Cardiac septum (tissue), 1 donor: ENCODE results near the gene DNAL4. TPM values are rescaled to one million over a fixed set of nuclear protein-coding genes. Genes with fewer than 3 reads are reported as not detected.

Experiments
- DNase-seq: peaks from one replicate; pipeline ENCODE4 v3.0.0-alpha.2; 2020; ENCODE audit warnings: low spot score
- intact Hi-C: fragments of 100-400 bp; cut with DNase I; formaldehyde crosslinking; loops from one replicate; pipeline ENCODE4 v1.14.0; 2022
- total RNA-seq: library from RNA; stranded (reverse); fragmentation: NEBNext Ultra II Directional; extraction: Animal tissue kit (Norgen Biotek cat#: 25700); gene quantifications from one replicate; pipeline ENCODE4 v1.2.1, GENCODE V29; 2021
- donor health status: DM: no; HTN: no; CAD: no.

The DNAL4 gene
- total RNA-seq, 1 donor from 2014 or later: 8.1 TPM

DNA sequence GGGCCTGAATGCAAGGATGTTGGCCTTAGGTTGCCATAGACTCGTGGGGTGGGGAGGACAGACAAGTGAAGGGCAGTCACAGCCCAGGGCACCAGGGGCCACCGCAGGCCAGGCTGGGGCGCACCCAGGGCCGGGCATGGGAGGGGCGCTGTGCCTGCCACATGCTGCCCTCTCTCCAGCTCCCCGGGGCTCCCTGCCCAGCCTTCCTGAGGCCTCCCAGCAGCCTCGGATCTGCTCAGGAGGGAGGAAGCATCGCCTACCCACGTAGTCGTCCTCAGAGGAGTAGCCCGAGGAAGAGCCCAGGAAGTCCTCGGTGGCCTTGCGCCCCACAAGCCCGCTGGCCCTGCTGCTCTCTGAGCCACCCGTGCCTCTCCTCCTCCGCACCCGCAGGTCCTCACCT, 43.3 kb downstream of the DNAL4 start:
- no peak for DNase-seq
- intact Hi-C loops: no loop called here

- no peak for DNase-seq
- intact Hi-C loops: no loop called here
Measured at GRCh38 chr22:38750104-38750503, 43.8 kb downstream of the DNAL4 start.

DNA sequence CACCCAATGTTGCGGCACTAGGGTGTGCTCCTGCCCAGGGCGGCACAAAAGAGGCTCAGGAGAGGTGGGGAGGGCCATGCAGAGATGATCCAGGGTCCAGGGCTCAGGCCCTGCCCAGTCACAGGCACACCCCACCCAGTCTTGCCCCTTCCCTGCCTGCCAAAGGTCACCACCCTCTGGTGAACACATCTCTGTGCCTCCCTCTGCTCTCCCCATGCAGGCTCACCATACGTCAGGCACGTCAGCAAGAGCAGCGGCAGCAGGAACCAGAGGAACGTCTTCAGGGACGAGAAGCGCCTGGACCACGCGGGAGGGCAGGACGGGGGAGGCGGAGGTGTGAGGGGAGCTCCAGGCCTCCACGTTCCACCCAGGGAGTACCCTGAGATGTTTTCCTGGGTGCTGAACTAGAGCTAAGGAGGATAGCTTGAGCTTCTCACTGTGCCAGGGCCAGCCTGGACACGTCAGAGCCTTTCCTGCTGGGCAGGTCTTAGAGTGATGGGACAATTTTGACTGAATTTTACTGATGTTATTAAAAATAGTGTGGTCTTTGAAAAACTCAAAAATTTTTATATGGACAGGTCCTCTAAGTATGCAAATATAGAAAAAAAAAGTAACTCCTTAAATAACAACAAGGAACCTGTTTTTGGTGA, 45.3 kb downstream of the DNAL4 start:
- intact Hi-C loops: no loop called here
- no peak for DNase-seq

GRCh38 chr22:38745676-38746460, 48.1 kb downstream of the DNAL4 start:
- intact Hi-C loops: no loop called here
- DNase-seq: no peak

- intact Hi-C loops: no loop called here
- DNase-seq: no peak
Measured at GRCh38 chr22:38744981-38745380, 49.0 kb downstream of the DNAL4 start.

- intact Hi-C loops: no loop called here
- DNase-seq: no peak
Measured at GRCh38 chr22:38742176-38742942, 51.6 kb downstream of the DNAL4 start.

DNA sequence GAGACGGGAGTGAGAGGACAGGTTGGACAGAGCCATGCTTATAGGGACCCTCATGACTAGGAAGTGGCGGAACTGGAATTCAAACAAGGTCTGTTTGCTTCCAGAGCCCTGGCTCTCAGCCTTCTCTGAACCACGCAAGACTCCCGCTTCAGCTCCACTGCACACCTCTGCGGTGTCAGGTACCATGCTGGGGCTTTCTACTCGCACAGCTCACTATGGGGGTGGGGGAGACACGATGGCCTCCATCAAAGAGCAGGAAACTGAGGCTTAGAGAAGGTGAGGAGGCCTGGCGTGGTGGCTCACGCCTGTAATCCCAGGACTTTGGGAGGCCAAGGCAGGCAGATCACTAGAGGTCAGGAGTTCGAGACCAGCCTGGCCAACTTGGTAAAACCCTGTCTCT, 52.4 kb downstream of the DNAL4 start:
- DNase-seq: no peak
- intact Hi-C loops: no loop called here

GRCh38 chr22:38741166-38741565, 52.8 kb downstream of the DNAL4 start:
- intact Hi-C loops: no loop called here
- DNase-seq: no peak

GRCh38 chr22:38740754-38741153, 53.2 kb downstream of the DNAL4 start:
- DNase-seq: no peak
- intact Hi-C loops: no loop called here

DNA sequence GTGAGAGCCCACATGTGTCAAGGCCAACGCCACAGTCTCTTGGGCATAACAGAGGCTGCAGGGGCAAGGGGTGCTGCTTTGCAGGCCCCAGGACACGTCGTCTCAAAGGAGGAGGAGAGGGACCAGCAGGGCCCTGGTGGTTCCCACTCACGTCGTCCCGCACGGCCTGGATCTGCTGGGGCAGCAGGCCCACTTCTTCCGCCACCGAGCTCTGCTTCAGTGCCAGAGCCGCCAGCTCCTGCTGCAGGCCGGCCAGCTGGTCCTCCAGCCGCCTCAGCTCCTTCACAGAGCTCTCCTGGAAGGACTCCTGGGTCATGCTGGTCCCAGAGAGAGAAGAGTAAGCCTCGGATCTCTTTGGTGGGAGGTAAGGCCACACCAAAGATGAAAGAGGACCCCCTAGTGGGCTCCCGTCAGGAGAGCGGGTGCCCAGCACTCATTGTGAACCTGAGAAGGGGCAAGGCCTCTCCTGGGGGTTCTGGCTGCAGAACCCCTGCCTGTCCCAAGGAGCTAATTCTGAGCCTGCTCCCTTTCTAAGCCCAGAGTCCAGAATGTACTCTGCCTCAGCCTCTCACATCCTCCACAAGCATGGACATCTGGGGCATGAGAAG, 53.7 kb downstream of the DNAL4 start:
- intact Hi-C loops: no loop called here
- no peak for DNase-seq

DNA sequence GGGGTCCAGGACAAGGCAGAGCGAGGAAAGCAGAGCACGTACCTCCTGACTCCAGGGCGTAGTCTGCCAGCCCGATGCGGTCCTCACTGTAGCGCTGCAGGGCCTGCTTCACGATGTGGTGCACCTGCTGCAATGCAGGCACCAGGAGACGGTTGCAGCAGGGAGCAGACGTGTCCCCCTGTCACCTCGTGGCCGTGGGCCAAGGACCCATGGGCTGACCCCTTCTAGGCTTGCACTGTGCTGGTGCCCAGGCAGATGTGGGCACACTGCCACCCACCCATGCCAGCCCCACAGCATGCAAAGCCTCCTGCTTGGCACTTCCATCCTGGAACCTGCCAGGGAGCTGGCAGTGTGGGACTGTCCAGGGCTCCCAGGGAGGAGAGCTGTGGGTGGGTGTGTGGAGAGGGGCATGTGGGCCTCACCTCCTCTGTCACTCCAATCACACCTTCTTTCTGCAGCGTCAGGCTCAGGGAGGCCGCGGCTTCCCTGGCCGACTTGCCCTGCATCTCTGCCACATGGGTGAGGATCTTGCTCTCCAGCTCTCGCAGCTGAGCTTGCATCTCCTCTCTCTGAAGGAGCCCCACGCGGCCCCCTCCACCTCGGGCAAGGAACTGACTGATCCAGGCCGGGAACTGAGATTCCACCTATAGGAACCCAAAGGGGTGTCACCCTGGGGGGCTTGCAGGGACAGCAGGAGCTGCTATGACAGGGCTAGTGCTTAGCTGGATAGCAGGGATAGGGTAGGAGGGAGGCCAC, 54.5 kb downstream of the DNAL4 start:
- DNase-seq: no peak
- intact Hi-C loops: no loop called here

DNA sequence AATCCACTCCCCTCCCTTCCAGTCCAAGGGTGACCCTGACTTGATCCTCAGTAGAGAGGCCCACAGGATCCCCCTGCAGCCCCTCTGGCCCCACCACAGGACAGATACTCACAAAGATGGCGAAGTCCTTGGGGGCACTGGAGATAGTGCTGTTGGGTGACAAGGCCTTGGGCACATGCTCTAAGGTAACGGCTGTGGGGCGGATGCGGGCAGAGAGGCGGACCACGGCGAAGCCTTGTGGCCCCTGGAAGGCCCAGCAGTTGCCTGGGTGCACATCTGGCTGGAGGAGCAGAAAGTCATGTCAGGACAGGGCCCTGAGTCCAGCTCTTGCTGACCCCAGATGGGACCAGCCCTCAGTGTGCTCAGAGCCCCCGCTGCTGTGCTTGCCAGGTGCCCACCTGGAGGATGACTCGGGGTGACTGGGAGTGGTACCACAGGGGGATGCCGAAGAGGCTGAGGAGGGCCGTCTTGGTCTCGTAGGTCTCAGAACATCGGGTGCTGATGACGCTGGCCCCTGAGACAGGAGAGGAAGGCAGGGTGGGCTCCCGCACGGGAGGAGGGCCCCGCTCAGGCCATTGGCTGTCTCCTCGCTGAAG, 55.4 kb downstream of the DNAL4 start:
- DNase-seq: no peak
- intact Hi-C loops: no loop called here

DNA sequence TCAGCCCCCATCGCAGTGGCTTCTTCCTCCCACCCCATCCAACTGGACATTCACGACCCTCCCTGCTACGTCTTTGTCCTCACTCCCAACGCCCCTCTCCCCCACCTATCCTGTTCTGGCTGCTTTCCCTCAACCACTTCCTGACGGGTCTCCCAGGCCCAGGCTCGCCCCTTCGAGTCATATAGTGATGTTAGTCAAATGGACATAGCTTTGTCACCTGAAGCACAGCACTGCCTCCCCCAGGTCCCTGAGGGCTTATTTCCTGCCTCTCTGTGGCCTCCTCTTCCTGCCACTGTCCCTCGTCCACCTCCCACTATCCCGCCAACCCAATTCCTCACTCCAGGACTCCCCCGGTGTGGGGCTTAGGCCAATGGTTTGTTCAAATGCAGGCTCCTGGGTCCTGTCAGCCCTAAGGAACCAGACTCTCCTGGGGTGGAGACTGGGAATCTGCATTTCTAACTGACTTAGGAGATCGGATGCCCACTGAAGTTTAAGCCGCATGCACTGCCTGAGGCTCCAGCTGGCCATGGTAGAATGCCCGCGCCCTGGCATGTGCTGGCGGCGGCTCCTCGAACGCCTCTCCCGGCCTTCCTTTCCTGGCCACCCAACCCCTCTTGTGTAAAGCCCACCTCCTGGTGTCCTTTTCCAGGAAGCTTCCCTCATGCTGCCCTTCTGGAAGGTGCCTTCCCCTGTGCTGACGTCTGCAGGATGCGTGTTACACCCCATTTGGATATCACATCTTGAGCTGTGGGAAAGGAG, 56.5 kb downstream of the DNAL4 start:
- intact Hi-C loops: no loop called here
- no peak for DNase-seq

DNA sequence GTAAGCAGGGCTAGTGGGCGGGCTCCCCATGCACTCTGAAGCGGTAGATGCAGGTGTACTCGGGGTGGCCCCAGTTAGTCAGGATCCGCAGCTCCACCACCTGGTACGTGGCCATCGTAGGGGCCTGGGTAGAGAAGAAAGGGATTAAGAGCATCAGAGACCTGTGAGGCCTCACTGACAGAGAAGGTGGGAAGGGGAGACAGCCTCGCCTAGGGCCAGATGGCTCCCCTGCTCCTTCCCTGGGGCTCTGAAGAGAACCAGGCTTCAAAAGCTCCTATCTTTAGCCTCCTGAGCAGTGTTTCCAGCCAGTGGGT, 57.7 kb downstream of the DNAL4 start:
- intact Hi-C loops: no loop called here
- no peak for DNase-seq

GRCh38 chr22:38735465-38736256, 58.3 kb downstream of the DNAL4 start:
- intact Hi-C loops: no loop called here
- no peak for DNase-seq

DNA sequence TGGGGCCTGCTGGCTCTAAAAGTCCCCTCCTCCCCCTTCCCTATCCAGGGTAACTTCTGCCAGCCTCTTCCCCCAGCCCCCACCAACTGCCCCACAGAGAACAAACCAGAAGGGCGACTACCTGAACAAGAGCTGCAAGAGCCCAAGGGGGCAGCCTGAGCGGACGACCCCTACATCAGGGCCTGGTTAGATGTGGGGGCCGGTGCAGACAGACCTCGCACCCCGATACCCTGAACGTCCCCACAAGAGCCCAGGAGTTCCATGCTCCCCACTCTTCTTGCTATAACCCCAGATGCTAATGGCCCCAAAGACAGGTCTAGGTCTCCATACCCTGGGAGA, 58.8 kb downstream of the DNAL4 start:
- DNase-seq: no peak
- intact Hi-C loops: no loop called here

DNA sequence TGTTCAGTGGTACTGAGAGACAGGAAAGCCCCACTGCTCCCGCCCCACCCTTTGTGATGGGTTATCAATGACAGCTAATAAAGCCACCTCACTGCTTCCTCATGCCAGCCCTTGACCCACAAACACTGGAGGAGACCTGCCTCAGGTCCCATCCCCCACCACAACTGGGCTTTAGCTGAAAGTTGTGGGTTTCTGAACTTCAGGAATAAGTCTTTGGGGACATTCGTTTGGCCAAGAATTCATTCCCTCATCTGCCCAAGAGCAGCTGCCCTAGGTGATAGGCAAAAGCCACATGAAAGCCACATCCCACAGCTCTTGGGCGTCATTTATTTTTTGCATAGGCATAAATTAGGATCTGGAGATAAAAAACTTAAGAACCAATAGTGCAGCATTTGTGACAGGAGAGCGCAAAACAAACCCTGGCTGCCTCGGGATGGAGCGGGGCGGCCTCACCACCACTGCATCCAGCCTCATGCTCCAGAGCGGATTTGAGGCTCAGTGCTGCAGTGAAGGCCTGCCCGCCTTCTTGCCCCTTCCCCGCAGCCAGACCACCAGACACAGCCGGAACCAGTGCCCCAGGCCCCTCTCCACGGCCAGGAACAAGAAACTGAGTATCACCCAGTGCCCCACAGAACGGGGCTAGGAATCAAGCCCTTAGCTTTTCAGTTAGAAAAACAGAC, 59.4 kb downstream of the DNAL4 start:
- DNase-seq: no peak
- intact Hi-C loops: no loop called here
